ENCODE data around the gene AKAP17A.
"Not testable (repeated sequence)": the region's sequence is repeated elsewhere in the genome, so short reads cannot be mapped to it uniquely, and the experiment has no call there.

AKAP17A gene

GRCh38 chrX:1606496-1606895, 15.1 kb downstream of the AKAP17A start:
- no peak for DNase-seq

- no peak for DNase-seq
Observed at GRCh38 chrX:1609311-1609710, 17.9 kb downstream of the AKAP17A start.

GRCh38 chrX:1609762-1610161, 18.4 kb downstream of the AKAP17A start:
- no peak for DNase-seq

DNA sequence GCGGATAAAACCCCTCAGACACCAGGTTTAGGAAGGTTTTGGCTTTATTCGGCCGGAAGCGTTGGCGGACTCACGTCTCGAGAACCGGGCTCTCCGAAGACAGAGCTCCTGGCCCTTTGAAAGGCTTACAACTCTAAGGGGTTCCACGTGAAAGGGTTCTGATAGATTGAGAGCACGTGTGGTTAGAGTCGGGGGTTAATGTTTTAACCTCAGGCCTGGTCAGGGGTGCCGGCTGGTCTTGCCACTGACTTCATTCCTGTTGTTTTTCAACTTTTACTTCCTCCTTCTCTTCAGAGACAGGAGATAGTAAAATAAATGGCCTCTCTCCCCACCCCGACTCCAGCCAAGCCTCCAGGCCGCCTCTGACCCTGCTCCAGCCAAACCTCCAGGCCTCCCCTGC, 18.8 kb downstream of the AKAP17A start:
- DNase-seq = no peak

DNA sequence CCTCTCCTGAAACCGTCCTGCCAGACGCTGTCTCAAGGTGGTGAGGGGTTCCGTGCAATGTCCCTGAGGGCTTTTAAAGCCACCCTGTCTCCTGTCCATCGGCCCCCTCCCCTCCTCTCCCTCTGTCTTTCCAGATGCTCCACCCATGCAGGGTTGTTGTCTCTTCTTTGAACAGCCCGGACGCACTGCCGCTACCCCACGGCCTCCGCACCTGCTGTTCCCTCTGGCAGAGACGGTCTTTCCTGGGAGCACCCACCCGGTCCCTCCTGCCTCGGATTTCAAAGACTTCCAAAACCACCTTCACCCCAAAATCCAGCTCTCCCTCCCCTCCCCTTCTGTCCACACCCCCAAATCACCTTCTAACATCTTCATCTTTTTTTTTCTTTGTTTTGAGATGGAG, 19.3 kb downstream of the AKAP17A start:
- DNase-seq = no peak

GRCh38 chrX:1612641-1613286, 21.4 kb downstream of the AKAP17A start:
- no peak for DNase-seq

DNA sequence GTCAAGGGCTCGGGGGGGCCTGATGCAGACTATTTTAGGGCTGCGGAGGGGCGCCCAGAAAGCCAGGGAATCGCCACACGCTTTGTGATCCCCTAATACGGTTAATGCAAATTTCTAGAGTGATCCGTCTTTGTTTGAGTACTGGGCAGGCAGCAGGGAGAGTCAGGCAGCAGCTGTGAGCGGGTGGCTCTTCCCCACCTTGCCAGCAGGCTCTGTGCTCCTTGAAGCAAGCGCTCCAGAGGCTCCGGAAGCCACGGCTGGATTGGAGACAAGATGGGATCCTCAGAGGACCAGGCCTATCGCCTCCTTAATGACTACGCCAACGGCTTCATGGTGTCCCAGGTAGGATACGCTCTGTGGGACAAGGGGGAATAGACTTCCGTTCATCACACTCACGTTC, 23.5 kb downstream of the AKAP17A start, which contains the start of gene ASMT:
TSS of gene ASMT (plus strand) at position 133 of the 400 bp plus-strand sequence. CDS start at position 274, 141 bp downstream.
- no peak for DNase-seq

DNA sequence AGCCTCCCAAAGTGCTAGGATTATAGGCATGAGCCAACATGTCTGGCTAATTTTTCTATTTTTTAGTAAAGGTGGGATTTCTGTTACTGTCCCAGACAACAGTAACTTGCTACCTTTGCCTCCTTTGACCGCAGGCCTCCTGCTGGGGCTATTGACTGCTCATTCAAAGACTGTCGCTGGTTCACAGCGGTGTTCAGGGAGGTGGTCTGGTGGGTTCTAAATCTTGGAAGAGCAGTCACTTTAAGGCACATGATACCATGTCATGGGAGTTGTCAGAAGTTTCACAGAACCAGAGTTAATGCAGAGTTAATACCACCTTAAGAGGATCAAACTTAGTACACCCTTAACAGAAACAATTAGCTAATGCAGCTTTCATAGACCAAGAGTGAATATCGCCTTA, 27.3 kb downstream of the AKAP17A start:
- DNase-seq = no peak

DNA sequence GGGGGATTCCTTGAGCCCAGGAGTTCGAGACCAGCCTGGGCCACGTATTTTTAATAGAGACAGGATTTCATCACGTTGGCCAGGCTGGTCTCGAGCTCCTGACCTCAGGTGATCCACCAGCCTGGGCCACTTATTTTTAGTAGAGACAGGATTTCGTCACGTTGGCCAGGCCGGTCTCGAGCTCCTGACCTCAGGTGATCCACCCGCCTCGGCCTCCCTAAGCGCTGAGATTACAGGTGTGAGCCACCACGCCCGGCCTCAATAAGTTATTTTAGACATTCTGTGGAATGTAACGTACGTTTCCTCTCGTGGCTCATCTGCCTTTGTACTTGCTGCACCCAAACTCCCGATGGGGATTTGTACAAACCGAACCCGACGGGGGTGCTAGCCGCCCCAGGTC, 32.3 kb downstream of the AKAP17A start:
- no peak for DNase-seq

DNA sequence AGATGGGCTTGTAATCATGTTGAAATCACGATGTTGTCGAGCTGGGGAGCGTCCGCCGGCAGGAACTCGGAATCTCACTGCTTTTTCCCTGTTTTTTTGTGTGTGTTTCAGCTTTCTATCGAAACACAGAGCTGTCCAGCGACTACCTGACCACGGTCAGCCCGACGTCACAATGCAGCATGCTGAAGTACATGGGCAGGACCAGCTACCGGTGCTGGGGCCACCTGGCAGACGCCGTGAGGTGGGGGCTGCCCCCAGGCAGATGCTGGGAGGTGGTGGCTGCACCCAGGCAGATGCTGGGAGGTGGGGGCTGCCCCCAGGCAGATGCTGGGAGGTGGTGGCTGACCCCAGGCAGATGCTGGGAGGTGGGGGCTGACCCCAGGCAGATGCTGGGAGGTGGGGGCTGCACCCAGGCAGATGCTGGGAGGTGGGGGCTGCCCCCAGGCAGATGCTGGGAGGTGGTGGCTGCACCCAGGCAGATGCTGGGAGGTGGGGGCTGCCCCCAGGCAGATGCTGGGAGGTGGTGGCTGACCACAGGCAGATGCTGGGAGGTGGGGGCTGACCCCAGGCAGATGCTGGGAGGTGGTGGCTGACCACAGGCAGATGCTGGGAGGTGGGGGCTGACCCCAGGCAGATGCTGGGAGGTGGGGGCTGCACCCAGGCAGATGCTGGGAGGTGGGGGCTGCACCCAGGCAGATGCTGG, 32.9 kb downstream of the AKAP17A start:
- not testable (repeated sequence) for DNase-seq

DNA sequence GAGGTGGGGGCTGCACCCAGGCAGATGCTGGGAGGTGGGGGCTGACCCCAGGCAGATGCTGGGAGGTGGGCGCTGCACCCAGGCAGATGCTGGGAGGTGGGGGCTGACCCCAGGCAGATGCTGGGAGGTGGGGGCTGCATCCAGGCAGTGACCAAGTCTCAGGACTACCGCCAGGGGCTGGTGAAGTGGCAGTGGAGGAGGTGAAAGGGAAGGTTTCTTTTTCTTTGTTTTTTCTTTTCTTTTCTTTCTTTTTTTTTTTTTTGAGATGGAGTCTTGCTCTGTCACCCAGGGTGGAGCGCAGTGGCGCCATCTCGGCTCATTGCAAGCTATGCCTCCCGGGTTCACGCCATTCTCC, 33.4 kb downstream of the AKAP17A start:
- not testable (repeated sequence) for DNase-seq

- DNase-seq = no peak
Observed at GRCh38 chrX:1629244-1629643, 37.8 kb downstream of the AKAP17A start.

DNA sequence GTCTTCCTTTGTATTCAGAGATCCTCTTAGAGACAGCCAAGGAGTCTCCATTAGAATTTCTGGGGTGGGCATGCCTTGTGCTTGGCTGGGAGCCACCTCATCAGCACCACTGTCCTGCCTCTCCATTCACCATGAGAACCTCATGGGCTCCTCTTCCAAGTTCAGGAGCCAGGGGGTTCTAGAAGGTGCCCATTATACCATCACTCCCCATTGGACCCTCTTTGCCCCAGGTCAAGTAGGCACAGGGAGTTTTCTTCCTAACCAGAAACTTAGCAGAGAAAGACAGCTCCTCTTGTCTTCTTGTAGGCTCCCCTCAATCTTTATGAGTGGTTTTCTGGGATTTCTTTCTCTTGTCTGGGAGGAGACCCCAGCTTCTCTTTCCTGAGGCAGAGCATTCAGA, 54.6 kb downstream of the AKAP17A start:
- no peak for DNase-seq

DNA sequence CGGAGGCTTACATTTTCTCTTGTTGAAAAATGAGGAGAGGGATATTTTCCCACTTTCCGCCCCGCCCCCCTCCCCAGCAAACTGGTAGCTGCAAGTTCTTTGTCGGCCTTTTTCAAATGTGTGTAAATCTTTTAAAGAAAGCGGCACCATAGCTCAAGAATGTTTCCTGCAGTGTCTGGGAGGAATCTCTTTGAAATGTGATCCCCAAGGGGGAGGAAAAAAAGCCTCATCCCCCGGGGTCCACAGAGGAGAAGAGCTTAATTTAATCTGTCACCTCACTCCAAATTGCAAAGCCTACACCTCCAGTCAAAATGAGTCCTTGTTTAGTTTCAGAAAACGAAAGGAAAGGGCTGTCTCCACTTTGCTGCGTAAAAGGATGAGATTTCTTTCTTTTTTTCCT, 58.2 kb downstream of the AKAP17A start:
- DNase-seq = no peak
